GM21529 (cell line): ENCODE measurements around the gene GNG12.

Experiments
- ATAC-seq: cut with Tn5 transposase; IDR thresholded peaks from one replicate; pipeline ENCODE4 v1.9.1; 2021; ENCODE audit not compliant: unreplicated experiment

Gene GNG12

DNA sequence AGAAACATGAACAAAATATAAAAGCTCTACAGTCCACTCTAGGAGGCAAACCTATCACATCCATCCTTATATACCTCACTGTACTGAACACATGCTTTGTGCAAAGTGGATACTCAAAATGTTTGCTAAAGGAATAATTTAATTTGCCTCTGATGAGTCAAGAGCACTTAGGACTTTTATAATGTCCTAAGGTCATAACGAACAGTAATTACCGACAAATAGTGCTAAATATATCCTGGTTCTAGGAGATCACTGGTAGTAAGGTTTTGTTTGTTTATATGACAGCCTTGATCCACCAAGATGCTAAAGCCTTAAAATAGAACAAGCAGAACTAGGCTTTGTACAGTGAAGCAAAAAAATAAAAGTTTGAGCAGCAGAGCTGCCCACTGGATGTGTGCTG, 77.6 kb downstream of the GNG12 start:
- ATAC-seq: no peak

DNA sequence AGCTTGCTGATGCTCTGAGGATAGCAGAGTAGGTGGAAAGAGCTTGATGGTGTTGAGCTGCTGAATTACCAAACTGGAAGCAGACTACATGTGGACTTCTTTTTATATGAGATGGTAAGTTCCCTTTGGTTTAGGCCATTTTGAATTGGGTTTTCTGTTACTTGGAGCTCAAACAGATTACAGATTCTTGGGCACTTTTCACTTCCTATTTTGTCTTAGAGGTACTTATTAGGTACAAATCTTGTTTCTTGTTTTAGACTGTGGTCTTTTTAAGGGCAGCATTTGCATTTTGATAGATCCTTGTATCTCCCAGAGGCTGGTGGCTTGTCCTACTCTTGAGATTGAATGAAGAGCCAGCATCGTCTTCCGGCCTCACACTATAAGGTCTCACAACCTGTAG, 78.1 kb downstream of the GNG12 start:
- ATAC-seq: no peak

GRCh38 chr1:67754526-67754920, 78.7 kb downstream of the GNG12 start:
- ATAC-seq: no peak

- ATAC-seq: no peak
These were observed 79.3 kb downstream of the GNG12 start for GRCh38 chr1:67753776-67754525.

DNA sequence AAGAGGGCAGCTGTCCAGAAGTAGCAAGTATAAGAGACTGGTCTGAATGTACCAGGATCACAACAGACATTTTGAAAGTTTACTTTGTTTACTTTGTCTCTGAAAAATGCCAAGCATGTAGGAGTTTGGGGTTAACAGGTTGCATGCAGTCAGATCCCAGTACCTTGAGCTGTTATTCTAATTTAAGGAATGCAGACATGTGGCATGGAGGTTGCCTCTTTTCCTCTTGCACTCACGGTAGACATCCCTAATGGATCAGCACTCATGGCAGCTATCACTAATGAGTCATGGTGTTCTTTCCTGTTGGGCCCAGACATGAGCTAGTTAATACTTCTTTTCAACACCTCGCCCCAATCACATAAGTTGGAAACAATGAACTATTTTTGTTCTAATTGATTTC, 81.0 kb downstream of the GNG12 start:
- ATAC-seq: no peak

DNA sequence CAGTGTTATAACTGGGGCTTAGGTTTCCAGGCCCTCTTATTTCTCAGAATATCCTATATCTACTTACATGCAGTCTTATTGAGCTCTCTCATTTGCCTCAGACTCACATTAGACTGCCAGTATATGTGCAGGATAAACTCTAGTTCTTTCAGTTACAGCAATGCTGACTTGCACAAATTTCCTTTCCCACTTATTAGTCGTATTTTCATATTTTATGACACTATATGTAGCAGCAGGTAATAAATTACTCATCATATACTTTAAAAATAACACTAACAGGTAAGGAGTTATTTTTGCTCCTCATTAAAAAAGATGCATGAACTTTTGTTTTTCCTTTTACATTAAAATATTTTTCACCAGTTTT, 82.6 kb downstream of the GNG12 start:
- ATAC-seq: no peak

GRCh38 chr1:67749844-67750690, 83.2 kb downstream of the GNG12 start:
- no peak for ATAC-seq

GRCh38 chr1:67749263-67749843, 83.9 kb downstream of the GNG12 start:
- ATAC-seq: no peak

GRCh38 chr1:67748630-67749029, 84.6 kb downstream of the GNG12 start:
- ATAC-seq: peak; percentile 93

GRCh38 chr1:67747671-67748546, 85.4 kb downstream of the GNG12 start:
- ATAC-seq: no peak

- no peak for ATAC-seq
These were observed 87.2 kb downstream of the GNG12 start for GRCh38 chr1:67745875-67746698.

- peak; percentile 42 for ATAC-seq
These were observed 90.1 kb downstream of the GNG12 start for GRCh38 chr1:67743072-67743725.

DNA sequence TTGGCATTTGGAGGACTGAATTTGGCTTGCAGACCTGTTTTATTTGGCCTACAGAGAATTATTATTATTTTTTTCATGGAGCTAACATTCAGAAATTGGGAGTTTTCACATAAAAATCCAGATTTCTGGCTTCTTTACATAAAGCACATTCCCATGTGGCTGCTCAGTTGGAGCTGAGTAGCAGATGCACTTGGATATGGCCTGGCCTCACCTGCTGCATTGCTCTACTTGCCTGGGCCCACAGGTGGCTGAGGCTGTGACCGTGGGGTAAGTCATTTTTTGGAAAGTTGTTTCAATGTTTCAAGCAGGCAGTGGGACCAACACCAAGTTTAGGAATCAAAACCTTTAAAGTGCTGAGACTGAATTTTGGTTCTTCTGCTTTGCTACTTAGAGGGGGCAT, 91.5 kb downstream of the GNG12 start:
- no peak for ATAC-seq

GRCh38 chr1:67741121-67741520, 92.1 kb downstream of the GNG12 start:
- no peak for ATAC-seq

DNA sequence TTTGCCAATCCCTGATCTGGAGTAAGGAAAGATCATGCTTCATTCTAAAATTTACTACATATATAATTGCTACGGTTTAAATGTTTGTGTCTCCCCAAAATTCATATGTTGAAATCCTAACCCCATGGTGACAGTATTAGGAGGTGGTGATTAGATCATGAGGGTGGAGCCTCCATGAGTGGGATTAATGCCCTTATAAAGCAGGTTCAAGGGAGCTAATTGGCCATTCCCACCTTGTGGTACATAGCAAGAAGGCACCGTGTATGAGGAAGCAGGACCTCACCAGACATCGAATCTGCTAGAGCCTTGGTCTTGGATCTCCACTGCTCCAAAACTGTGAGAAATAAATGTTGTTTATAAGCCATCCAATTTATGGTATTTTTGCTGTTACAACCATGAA, 92.7 kb downstream of the GNG12 start:
- ATAC-seq: no peak

DNA sequence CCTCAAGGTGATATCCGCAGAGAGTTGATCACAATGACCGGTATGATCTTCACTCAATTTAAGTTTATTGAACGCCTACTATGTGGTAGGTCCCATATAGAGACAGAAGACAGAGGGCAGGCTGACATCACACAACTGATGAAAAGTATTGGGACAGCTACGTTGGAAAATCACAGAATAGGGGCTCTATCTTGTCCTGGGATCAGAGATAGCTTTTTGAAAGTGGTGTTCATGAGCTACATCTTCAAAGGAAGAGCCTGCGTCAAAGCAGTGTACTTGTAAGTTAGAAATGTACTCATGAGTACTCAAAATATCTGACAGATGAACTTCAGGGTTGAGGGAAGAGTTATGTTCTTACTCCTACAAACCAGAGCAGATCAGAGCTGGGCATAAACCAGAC, 93.9 kb downstream of the GNG12 start:
- ATAC-seq: no peak

- no peak for ATAC-seq
These were observed 94.9 kb downstream of the GNG12 start for GRCh38 chr1:67738401-67738800.

DNA sequence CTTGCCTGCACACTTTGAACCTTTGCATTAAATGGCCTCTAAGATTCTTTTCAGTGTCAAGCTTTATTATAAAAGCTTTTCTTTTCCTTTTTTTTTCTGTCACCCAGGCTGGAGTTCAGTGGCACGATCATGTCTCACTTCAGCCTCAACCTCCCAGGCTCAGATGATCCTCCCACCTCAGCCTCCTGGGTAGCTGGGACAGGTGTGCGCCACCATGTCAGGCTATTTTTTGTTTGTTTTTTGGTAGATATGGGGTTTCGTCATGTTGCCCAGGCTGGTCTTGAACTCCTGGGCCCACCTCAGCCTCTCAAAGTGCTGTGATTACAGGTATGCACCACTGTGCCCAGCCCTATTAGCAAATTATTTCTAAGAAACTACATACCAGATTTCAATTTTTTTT, 95.4 kb downstream of the GNG12 start:
- no peak for ATAC-seq

DNA sequence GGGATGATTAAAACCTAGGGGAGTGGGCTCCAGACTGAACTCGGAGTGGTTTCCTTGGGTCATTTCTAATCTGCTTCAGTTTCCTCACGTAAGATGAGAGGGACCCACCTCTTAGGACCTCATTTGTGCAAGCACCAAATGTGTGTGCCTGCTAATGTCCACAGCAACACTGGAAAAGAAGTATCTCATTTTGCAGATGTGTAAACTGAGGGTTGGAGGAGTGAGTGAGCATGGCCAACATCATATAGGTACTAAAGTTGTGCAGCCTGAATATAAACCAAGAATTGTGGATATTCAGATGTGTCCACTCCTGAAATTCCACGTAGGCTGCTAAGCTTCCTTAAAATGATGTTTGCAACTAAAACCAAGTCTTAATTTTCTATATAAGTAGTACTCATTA, 96.5 kb downstream of the GNG12 start:
- ATAC-seq: no peak
